Panc1 (cell line): ENCODE results near the gene CDH3. TPM values are rescaled to one million over a fixed set of nuclear protein-coding genes. Genes with fewer than 3 reads are reported as not detected.

Experiments used
- ATAC-seq: fragments of 200-7000 bp; cut with Tn5 transposase; 2 replicates; pipeline ENCODE4 v1.9.1; 2020; ENCODE audit warnings: mild to moderate bottlenecking, moderate library complexity
- BruUV-seq: library from RNA; stranded (reverse); fragments of 400-500 nt; replicated peaks from 2 replicates; lab custom pipeline; 2021; lab: Mats Ljungman, UMichigan
- CTCF ChIA-PET: fragments of 300-600 bp; sonication (Branson Sonifier 250); formaldehyde crosslinking; loops from one replicate; lab custom pipeline; 2022; ENCODE audit warnings: antibody characterized with exemption; lab: Charles Lee
- POLR2A ChIA-PET: fragments of 300-600 bp; sonication (Branson Sonifier 250); formaldehyde crosslinking; loops from one replicate; lab custom pipeline; 2022; ENCODE audit warnings: antibody characterized with exemption; lab: Charles Lee
- DNase-seq: peaks from one replicate; pipeline ENCODE4 v3.0.0-alpha.2; 2010; ENCODE audit warnings: low read depth, low spot score
- H3K27ac ChIP-seq: 2 replicates; pipeline ENCODE4 v1.5.1; 2011; ENCODE audit warnings: mild to moderate bottlenecking, low read length, inconsistent platforms
- H3K27me3 ChIP-seq: fragments of 200-500 bp; sonication (Bioruptor generic); 2 replicates; pipeline ENCODE4 v1.6.0; 2014; ENCODE audit warnings: low read length, inconsistent platforms; ENCODE audit not compliant: control insufficient read depth, insufficient read depth
- H3K36me3 ChIP-seq: fragments of 200-500 bp; sonication (Bioruptor generic); 2 replicates; pipeline ENCODE4 v1.5.1; 2014; ENCODE audit warnings: inconsistent platforms, mild to moderate bottlenecking, low read length, moderate library complexity; ENCODE audit not compliant: control insufficient read depth, insufficient read depth
- H3K4me1 ChIP-seq: 2 replicates; pipeline ENCODE4 v1.5.1; 2011; ENCODE audit warnings: inconsistent platforms, mild to moderate bottlenecking, low read length, moderate library complexity; ENCODE audit not compliant: control insufficient read depth, insufficient read depth
- H3K4me3 ChIP-seq, 2 experiments: 2 replicates each; pipeline ENCODE4 v1.5.1; 2011 to 2012; ENCODE audit warnings: low read depth in 2 of 2, low read length in 2 of 2, mild to moderate bottlenecking in 2 of 2, inconsistent platforms in 1 of 2, moderate library complexity in 1 of 2
- H3K9me3 ChIP-seq: fragments of 200-500 bp; sonication (Bioruptor generic); 2 replicates; pipeline ENCODE4 v1.5.1; 2014; ENCODE audit warnings: low read depth, mild to moderate bottlenecking, inconsistent platforms, low read length, moderate library complexity; ENCODE audit not compliant: control insufficient read depth, insufficient read depth
- POLR2AphosphoS5 ChIP-seq: IDR thresholded peaks from 2 replicates; pipeline ENCODE4 v1.6.1; 2012; ENCODE audit warnings: mild to moderate bottlenecking, low read depth, low read length, moderate library complexity
- REST ChIP-seq, 2 experiments: IDR thresholded peaks; 2 replicates each; pipeline ENCODE4 v1.6.1; 2011 to 2012; ENCODE audit warnings: low read depth in 2 of 2, control low read depth in 1 of 2, low read length in 1 of 2, mild to moderate bottlenecking in 1 of 2, moderate library complexity in 1 of 2; ENCODE audit not compliant: insufficient read depth in 1 of 2
- SIN3A ChIP-seq: IDR thresholded peaks from 2 replicates; pipeline ENCODE4 v1.6.1; 2012; ENCODE audit warnings: low read depth, mild to moderate bottlenecking, low read length, moderate library complexity, borderline replicate concordance; ENCODE audit not compliant: insufficient read depth
- TCF7L2 ChIP-seq: IDR thresholded peaks from 2 replicates; pipeline ENCODE4 v1.6.1; 2011; ENCODE audit warnings: mild to moderate bottlenecking, low read depth, low read length, inconsistent platforms
- in situ Hi-C: cut with HindIII; loops from 2 replicates; pipeline ENCODE4 v1.10.0; 2016; ENCODE audit warnings: low sequenced_read_pairs, low pct_unique_long_range_greater_than_20kb
- intact Hi-C: fragments of 100-400 bp; cut with micrococcal nuclease; formaldehyde crosslinking; loops from one replicate; pipeline ENCODE4 v1.10.0; 2022; ENCODE audit not compliant: unreplicated experiment
- total RNA-seq: library from RNA; stranded (reverse); gene quantifications from one replicate; pipeline ENCODE4 v1.2.1, GENCODE V29; 2021; ENCODE audit not compliant: unreplicated experiment
- TF ChIP-seq, protein P1 (sequence below): fragments of 450-650 bp; IDR thresholded peaks from 2 replicates; pipeline ENCODE4 v1.5.1; 2017; ENCODE audit warnings: mild to moderate bottlenecking

Gene CDH3
- total RNA-seq, 1 experiment from 2014 or later = 16.7 TPM

GRCh38 chr16:68707340-68708152 is 62.4 kb downstream of the CDH3 start:
- no peaks in the 10 kb centered on the region for H3K36me3 ChIP-seq
- ChIA-PET POLR2A (no interaction called here), CTCF (interaction anchor here (1.4 kb wide), 1 partner anchor 117 kb away, joined by 3 read pairs; no protein-coding TSS in a partner anchor)
- TF ChIP-seq REST (IDR thresholded peaks at IDR 0.05; ENCODE audit: insufficient read depth in 1 of 2, low read depth in 2 of 2, low read length in 1 of 2) (no peak), SIN3A (no peak), POLR2AphosphoS5 (no peak), TCF7L2 (no peak)
- TF ChIP-seq, protein P1, sequence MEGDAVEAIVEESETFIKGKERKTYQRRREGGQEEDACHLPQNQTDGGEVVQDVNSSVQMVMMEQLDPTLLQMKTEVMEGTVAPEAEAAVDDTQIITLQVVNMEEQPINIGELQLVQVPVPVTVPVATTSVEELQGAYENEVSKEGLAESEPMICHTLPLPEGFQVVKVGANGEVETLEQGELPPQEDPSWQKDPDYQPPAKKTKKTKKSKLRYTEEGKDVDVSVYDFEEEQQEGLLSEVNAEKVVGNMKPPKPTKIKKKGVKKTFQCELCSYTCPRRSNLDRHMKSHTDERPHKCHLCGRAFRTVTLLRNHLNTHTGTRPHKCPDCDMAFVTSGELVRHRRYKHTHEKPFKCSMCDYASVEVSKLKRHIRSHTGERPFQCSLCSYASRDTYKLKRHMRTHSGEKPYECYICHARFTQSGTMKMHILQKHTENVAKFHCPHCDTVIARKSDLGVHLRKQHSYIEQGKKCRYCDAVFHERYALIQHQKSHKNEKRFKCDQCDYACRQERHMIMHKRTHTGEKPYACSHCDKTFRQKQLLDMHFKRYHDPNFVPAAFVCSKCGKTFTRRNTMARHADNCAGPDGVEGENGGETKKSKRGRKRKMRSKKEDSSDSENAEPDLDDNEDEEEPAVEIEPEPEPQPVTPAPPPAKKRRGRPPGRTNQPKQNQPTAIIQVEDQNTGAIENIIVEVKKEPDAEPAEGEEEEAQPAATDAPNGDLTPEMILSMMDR = no peak
- no peaks in the 10 kb centered on the region for H3K27me3 ChIP-seq
- intact Hi-C loops = loop anchor here (10.0 kb wide), 1 partner anchor 183 kb away; no protein-coding TSS in a partner anchor
- peak; percentile 52 for ATAC-seq
- H3K27ac ChIP-seq = 0 out of 2 replicates have a peak overlapping the region, but pooled peaks have one; percentile 29
- in situ Hi-C loops = no loop called here
- no peaks in the 10 kb centered on the region for H3K9me3 ChIP-seq
- no TSS peak for BruUV-seq
- no peak for DNase-seq
- H3K4me1 ChIP-seq = peaks cover 11% of the 10 kb centered on the region
- no peak overlapping the region for H3K4me3 ChIP-seq

DNA sequence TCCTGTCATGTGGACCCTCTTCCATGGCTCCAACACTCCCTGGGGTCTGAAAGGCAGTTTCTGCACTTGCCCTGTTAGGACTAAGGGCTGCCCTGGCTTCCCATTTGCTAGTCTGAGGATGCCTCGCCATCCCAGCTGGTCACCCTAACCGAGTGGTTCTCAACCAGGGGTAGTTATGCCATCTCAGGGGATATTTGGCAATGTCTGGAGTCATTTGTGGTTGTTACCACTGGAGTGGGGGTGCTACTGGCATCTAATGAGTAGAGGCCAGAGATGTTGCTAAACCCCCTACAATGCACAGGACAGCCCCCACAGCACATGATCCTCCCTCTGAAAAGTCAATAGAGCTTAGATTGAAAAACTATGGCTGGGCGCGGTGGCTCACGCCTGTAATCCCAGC is 65.1 kb downstream of the CDH3 start:
- Histone ChIP-seq H3K4me1 (peaks cover 11% of the 10 kb centered on the region), H3K36me3 (no peaks in the 10 kb centered on the region), H3K27ac (no peak overlapping the region), H3K4me3 (no peak overlapping the region), H3K27me3 (no peaks in the 10 kb centered on the region), H3K9me3 (no peaks in the 10 kb centered on the region)
- in situ Hi-C loops (no loop called here), intact Hi-C loops (no loop called here)
- ChIA-PET POLR2A (no interaction called here), CTCF (interaction anchor here (0.6 kb wide), 1 partner anchor 134 kb away, joined by 3 read pairs; no protein-coding TSS in a partner anchor)
- no peak for TF ChIP-seq REST (IDR thresholded peaks at IDR 0.05; ENCODE audit: insufficient read depth in 1 of 2, low read depth in 2 of 2, low read length in 1 of 2)
- TF ChIP-seq TCF7L2 = no peak
- TF ChIP-seq, protein P1 = no peak
- no peak for TF ChIP-seq SIN3A
- no peak for TF ChIP-seq POLR2AphosphoS5
- ATAC-seq = no peak
- BruUV-seq = no TSS peak
- no peak for DNase-seq
